Liver (tissue), 3 donors: ENCODE results near the gene BDH1.

Experiments
- EGR1 ChIP-seq, 2 donors: IDR thresholded peaks; 2 replicates each; pipeline ENCODE4 v1.6.1; 2016 to 2018; ENCODE audit warnings: antibody characterized with exemption in 2 of 2, low read depth in 2 of 2
- HNF4G ChIP-seq: IDR thresholded peaks from 2 replicates; pipeline ENCODE4 v1.6.1; 2016; ENCODE audit warnings: antibody characterized with exemption
- JUND ChIP-seq, 2 donors: IDR thresholded peaks; 2 replicates each; pipeline ENCODE4 v1.6.1; 2016; ENCODE audit warnings: antibody characterized with exemption in 2 of 2
- RAD21 ChIP-seq, 2 donors: IDR thresholded peaks; 2 replicates each; pipeline ENCODE4 v1.6.1; 2016; ENCODE audit warnings: antibody characterized with exemption in 2 of 2, mild to moderate bottlenecking in 2 of 2
- RXRA ChIP-seq, 2 donors: IDR thresholded peaks; 2 replicates each; pipeline ENCODE4 v1.6.1; 2017 to 2018; ENCODE audit warnings: antibody characterized with exemption in 2 of 2, mild to moderate bottlenecking in 1 of 2
- SP1 ChIP-seq: IDR thresholded peaks from 2 replicates; pipeline ENCODE4 v1.6.1; 2018; ENCODE audit warnings: antibody characterized with exemption, mild to moderate bottlenecking
- TAF1 ChIP-seq: conservative IDR thresholded peaks from 2 replicates; pipeline ENCODE4 v1.6.1; 2016; ENCODE audit warnings: antibody characterized with exemption, mild to moderate bottlenecking
- TF ChIP-seq, protein P1 (sequence below): fragments of 150-350 bp; IDR thresholded peaks from 2 replicates; pipeline ENCODE4 v1.5.1; 2017; ENCODE audit warnings: improper control_type of control experiment, low read depth, low read length; ENCODE audit not compliant: missing input control
- TF ChIP-seq, protein P2 (sequence below): IDR thresholded peaks from 2 replicates; pipeline ENCODE4 v1.6.1; 2016; ENCODE audit warnings: antibody characterized with exemption, mild to moderate bottlenecking
- TF ChIP-seq, protein P3 (sequence below): IDR thresholded peaks from 2 replicates; pipeline ENCODE4 v1.6.1; 2016; ENCODE audit warnings: antibody characterized with exemption
- TF ChIP-seq, protein P4 (sequence below): IDR thresholded peaks from 2 replicates; pipeline ENCODE4 v1.6.1; 2016; ENCODE audit warnings: antibody characterized with exemption
- donor health status: healthy.
- donor health status: healthy.

DNA sequence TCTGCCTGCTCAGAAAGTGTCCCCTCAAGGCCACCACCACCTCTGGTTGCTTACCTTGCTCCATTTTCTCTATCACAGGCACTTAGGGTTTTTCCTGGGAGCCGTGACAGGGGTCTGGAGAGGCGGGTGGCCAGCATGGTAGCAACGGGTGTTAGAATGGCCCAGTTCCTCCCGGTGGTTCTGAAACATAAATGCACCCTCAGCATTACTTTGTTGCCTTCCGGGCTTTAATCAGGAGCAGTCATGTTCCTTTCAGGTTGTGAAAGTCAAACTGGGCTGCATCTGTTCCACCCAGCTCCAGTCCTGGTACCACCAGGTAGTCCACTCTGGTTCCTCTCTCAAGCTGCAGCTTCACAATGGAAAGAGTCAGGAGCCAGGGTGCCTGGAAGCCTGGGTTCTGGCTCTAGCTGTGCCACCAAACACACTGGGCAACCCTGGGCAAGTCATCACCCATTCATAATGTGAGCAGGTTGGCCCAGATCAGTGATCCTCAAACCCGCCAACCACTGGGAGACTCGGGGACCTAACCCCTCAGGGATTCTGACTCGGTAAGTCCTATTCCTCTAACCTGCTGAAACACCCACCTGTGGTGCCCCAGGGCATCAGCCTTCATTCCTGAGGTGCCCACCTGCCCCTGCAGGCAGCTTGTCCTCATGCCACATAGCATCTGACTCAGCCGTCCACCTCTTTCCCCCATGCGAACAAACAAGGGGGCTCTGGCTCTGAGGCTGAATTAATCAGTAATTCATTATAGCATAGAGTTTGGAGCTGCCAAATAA, 9.3 kb downstream of the BDH1 start:
- TF ChIP-seq, protein P1, sequence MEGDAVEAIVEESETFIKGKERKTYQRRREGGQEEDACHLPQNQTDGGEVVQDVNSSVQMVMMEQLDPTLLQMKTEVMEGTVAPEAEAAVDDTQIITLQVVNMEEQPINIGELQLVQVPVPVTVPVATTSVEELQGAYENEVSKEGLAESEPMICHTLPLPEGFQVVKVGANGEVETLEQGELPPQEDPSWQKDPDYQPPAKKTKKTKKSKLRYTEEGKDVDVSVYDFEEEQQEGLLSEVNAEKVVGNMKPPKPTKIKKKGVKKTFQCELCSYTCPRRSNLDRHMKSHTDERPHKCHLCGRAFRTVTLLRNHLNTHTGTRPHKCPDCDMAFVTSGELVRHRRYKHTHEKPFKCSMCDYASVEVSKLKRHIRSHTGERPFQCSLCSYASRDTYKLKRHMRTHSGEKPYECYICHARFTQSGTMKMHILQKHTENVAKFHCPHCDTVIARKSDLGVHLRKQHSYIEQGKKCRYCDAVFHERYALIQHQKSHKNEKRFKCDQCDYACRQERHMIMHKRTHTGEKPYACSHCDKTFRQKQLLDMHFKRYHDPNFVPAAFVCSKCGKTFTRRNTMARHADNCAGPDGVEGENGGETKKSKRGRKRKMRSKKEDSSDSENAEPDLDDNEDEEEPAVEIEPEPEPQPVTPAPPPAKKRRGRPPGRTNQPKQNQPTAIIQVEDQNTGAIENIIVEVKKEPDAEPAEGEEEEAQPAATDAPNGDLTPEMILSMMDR = no peak
- TF ChIP-seq, protein P2, sequence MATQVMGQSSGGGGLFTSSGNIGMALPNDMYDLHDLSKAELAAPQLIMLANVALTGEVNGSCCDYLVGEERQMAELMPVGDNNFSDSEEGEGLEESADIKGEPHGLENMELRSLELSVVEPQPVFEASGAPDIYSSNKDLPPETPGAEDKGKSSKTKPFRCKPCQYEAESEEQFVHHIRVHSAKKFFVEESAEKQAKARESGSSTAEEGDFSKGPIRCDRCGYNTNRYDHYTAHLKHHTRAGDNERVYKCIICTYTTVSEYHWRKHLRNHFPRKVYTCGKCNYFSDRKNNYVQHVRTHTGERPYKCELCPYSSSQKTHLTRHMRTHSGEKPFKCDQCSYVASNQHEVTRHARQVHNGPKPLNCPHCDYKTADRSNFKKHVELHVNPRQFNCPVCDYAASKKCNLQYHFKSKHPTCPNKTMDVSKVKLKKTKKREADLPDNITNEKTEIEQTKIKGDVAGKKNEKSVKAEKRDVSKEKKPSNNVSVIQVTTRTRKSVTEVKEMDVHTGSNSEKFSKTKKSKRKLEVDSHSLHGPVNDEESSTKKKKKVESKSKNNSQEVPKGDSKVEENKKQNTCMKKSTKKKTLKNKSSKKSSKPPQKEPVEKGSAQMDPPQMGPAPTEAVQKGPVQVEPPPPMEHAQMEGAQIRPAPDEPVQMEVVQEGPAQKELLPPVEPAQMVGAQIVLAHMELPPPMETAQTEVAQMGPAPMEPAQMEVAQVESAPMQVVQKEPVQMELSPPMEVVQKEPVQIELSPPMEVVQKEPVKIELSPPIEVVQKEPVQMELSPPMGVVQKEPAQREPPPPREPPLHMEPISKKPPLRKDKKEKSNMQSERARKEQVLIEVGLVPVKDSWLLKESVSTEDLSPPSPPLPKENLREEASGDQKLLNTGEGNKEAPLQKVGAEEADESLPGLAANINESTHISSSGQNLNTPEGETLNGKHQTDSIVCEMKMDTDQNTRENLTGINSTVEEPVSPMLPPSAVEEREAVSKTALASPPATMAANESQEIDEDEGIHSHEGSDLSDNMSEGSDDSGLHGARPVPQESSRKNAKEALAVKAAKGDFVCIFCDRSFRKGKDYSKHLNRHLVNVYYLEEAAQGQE = no peak
- TF ChIP-seq, protein P3, sequence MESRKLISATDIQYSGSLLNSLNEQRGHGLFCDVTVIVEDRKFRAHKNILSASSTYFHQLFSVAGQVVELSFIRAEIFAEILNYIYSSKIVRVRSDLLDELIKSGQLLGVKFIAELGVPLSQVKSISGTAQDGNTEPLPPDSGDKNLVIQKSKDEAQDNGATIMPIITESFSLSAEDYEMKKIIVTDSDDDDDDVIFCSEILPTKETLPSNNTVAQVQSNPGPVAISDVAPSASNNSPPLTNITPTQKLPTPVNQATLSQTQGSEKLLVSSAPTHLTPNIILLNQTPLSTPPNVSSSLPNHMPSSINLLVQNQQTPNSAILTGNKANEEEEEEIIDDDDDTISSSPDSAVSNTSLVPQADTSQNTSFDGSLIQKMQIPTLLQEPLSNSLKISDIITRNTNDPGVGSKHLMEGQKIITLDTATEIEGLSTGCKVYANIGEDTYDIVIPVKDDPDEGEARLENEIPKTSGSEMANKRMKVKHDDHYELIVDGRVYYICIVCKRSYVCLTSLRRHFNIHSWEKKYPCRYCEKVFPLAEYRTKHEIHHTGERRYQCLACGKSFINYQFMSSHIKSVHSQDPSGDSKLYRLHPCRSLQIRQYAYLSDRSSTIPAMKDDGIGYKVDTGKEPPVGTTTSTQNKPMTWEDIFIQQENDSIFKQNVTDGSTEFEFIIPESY = no peak
- TF ChIP-seq HNF4G (no peak), EGR1 (IDR thresholded peaks at IDR 0.05; ENCODE audit: low read depth in 2 of 2) (no peak), TAF1 (no peak), SP1 (no peak), JUND (IDR thresholded peaks at IDR 0.05) (no peak), RXRA (IDR thresholded peaks at IDR 0.05) (no peak), RAD21 (IDR thresholded peaks at IDR 0.05) (no peak)
- TF ChIP-seq, protein P4, sequence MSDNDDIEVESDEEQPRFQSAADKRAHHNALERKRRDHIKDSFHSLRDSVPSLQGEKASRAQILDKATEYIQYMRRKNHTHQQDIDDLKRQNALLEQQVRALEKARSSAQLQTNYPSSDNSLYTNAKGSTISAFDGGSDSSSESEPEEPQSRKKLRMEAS = no peak
